ENCODE data around the gene PTH1R.

PTH1R gene

DNA sequence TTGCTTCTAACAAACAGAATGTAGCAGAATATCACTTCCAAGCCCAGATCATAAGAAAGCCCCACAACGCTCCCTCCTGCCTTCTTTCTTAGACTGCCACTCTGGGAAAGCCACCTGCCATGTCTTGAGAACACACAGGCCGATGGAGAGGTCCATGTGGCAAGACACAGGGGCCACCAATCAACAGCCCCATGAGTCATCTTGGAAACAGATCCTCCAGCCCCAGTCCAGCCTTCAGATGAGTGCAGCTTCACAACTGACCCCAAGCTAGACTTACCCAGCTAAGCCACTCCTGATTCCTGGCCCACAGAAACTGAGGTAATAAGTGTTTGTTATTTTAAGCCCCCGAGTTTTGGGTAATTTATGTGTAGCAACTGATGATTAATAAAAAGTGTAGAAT lies 39.7 kb downstream of the PTH1R start:
- no peak for DNase-seq

DNA sequence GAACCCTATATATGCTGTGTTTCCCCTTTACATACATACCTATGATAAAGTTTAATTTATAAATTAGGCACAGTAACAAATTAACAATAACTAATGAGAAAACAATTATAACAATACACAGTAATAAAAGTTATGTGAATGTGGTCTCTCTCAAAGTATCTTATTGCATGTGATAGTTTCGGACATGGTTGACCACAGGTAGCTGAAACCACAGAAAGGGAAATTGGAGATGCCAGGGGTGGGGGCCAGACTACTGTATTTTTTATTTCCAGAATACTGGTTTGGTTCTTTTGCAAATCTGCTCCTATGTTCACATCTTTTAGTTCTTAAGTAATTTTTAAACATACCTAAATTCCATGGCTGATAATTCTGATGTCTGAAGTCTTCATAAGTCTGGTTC lies 40.7 kb downstream of the PTH1R start:
- DNase-seq, result no peak

- DNase-seq, result no peak
Measured at GRCh38 chr3:46918634-46919033, 41.1 kb downstream of the PTH1R start.

DNA sequence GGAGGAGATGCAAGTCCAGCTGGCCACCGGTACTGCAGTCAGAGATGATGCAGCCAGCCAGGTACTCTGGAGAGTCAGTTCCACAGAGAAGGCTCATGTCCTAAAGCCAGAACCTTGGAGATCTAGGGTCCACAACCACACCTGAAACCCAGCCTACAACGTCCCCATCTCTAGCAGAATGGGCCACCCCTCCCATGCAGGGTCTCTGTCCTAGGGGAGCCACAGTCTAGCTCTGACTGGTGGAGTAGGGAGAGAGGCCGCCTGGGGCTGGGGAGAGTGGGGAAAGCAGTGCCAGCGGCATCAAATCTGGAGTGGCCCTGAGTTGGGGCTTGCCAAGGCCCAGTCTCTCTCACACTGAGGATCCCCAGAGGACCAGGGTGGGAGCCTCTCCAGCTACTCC lies 43.5 kb downstream of the PTH1R start:
- no peak for DNase-seq

- no peak for DNase-seq
Measured at GRCh38 chr3:46921871-46922271, 44.4 kb downstream of the PTH1R start.

- no peak for DNase-seq
Measured at GRCh38 chr3:46922426-46922825, 44.9 kb downstream of the PTH1R start.

- no peak for DNase-seq
Measured at GRCh38 chr3:46922871-46923558, 45.5 kb downstream of the PTH1R start.

DNA sequence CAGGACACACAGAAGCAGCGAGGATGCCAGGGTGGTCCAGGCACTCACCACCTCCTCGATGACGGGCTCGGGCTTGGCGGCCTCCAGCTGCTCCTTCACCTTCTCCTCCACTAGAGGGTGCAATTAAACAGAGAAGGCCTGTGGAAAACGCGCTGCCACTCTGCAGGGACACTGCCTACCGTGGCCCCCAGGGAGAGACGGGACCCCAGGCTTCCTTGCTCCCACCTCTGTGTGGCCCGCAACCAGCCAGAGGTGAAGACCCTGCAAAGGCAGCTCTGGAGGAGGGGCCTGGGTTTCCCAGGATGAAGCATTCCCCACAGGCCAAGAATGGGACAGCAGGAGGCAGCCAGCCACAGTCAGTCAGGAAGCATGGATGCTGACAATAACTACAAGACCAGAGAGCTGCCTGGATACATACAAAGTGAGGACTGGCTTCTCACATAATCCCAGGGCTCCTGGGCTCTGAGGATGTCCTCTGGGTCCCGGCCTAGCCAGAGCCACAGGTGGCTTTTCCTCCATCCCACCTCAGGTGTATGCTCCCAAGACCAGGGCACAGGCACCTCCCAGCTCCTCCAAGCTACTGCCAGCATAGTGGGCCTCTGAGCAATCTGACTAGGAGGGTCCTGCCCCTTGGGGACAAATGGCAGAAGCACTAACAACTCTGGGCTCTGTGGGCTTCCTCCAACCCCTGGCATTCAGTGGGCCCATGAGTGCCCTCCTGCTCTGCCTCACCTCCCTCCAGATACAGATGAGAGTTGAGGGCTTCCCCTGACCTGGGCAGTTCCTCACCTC lies 46.2 kb downstream of the PTH1R start:
- DNase-seq, result no peak

GRCh38 chr3:46924921-46925584 lies 47.5 kb downstream of the PTH1R start:
- no peak for DNase-seq

DNA sequence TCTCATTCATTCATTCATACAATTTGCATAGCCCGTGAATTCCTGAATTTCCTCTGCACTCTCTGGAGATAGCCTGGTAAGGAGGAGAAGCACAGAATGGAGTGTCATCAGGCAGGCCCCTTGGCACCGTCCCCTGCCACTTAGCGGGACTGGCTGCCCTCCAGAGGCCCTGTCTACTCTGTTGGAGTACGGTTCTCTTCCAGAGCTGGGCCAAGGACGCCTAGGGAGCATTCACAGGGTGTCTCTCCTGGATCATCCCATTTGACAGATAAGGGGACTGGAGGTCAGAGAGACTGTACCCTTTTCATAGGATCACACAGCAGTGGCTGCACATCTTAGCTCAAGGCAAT lies 48.0 kb downstream of the PTH1R start:
- no peak for DNase-seq

DNA sequence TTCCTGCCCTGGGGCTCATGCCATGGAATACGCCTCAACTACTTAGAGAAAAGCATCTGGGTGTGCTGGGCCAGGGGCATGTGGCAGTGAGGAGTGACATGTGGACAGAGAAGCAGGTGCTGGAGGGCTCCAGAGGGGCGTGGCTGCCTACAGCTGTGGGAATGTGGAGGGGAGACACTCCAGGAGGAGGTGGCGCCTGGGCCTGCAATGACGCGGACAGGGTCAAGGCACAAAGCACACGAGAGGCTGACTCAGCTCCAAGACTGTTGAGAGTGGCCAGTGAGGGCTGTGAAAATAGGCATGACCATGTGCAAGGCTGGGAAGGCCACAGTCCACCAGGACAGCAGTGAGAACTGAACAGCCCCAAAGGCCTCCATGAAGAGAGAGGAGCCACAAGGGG lies 48.5 kb downstream of the PTH1R start:
- DNase-seq, result no peak

DNA sequence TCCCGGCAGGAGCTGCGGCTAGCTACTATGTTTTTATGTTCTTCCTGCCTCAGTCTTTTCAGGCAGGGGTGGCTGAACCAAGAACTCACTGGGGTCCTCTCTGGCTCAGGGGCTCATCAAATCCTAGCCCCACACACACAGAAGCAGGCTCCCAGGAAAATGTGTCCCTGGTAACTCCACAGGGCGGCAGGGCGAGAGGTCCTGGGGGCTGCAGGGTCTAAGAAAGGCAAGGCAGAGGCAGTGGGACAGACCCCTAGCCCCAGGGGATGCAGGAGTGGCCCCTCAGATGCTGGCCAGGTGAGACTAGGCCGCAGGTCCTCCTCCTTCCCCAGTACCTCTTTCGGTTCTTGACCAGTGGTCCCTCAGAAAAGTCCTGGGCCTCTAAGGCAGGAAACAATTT lies 48.9 kb downstream of the PTH1R start:
- DNase-seq, result no peak

DNA sequence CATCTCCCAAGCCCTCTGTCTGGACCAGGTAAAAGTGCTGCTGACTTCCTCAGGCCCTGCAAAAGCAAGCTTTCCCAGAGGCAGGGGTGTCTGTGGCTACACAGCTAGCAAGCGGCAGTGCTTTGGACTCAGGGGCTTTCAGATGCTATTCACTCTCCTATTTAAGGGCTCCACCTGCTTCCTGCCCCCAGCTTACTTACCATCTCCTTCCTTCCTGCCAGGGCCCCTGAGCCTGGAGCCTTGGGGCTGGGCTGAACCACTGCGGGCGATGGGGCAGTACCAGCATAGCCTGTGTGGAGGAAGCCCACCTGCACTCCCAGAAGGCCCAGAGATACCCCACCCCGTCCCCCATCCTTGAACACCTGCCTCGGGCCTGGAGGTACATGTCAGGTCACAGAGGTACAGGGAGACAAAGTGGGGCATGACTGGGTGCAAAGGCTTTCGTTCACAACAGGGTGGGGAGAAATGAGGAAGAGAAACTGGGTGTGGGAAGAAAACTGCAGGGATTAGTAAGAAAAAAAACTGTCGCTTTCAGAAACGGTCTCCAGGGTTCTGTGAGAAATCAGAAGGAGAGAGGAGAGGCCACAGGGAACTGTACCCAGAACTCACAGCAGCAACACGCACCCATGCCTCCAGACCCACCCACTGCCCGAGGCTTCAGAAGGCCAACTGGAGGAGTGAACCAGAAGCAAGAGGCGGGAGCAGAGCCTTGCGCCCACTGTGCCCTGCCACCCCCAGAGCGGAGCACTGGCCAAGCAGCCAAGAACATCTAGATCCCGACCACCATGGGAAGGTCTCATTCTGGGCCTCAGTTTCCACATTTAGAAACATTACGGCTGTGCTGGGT lies 49.6 kb downstream of the PTH1R start:
- DNase-seq, result no peak

GRCh38 chr3:46927718-46928073 lies 50.2 kb downstream of the PTH1R start:
- no peak for DNase-seq

DNA sequence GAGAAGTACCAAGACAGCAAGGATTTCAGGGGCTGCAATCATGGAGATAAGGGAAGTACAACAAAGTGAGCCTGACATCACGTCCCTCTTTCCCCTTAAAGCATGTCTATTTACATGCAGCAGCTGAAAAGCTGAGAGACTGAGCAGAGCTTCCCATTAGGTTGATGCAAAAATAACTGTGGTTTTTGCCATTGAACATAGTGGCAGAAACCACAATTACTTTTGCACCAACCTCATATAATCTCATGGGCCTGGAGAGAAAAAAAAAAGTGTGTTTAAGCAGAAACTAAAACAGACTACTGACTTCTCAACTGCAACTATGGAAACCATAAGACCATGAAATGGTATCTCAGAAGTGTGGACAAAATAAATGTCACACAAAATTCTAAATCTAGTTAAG lies 50.8 kb downstream of the PTH1R start:
- DNase-seq, result no peak

DNA sequence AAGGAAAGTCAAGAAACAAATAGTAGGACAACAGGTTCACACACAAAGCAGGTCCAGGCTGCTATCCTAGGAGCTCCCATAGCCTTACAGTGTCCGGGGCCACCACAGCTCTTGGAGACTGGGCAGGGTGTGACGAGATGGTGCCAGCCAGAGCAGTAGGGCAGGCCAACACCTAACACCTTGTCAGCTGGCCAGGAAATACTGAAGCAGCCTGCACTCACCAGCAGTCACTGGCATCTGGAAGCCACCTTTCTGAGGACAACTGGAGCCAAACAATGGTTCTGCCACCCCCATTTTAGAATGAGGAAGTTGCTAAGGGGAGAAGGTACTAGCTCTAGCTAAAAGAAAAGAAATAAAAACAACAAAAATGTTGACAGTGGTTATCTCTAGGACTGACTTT lies 51.8 kb downstream of the PTH1R start:
- no peak for DNase-seq

- no peak for DNase-seq
Measured at GRCh38 chr3:46930166-46930944, 52.8 kb downstream of the PTH1R start.

- no peak for DNase-seq
Measured at GRCh38 chr3:46930945-46931403, 53.5 kb downstream of the PTH1R start.

- DNase-seq, result no peak
Measured at GRCh38 chr3:46931631-46932331, 54.3 kb downstream of the PTH1R start.

DNA sequence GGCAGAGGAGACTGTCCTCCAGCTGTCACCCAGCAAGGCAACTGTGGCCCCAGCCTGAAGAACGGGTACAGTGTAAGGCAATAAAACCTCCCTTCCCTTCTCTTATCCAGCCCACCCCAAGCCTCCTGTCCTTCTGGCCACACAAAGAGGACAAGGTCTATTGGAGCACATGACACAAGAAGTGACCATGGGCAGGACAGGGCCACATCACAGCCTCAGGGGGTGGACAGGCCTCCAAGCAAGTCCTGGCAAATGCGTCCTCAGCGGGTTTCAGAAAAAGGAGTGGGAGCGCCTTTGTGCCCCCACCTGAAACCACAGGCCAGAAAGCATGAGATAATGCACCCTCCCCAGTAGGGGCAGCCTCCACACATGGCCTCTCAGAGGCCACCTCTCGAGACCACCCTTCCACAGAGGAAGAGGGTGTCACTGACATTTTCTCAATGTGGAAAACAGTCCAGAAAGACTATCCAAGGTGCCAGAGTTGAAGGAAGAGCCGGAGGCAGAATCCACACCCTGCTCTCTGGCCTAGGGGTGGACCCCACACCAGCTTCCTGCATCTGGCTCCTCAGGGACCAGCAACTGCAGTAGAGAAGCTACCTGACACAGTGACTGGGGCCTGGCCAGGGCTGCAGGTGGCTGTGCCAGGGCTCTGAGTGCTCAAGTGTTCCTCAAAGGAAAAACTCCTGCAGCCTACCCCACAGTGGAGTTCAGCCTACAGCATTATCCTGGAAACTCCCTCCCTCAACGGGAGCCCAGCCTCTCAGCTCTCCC lies 55.1 kb downstream of the PTH1R start:
- DNase-seq, result no peak

- DNase-seq, result no peak
Measured at GRCh38 chr3:46933261-46933660, 55.7 kb downstream of the PTH1R start.

Measured in NCI-H187 (cell line).